ENCODE measurements around the gene DLG2.
"Not testable (repeated sequence)": the region's sequence is repeated elsewhere in the genome, so short reads cannot be mapped to it uniquely, and the experiment has no call there.

GRCh38 chr11:83587797-83588196 lies 2039.3 kb downstream of the DLG2 start:
- not testable (repeated sequence) for TF ChIP-seq POLR2A, CTCF (IDR thresholded peaks at IDR 0.05)
